Hepatocyte (in vitro differentiated cells): Measurements from ENCODE around the gene PLEK2.

Experiments used
- EZH2 ChIP-seq: fragments of 200-600 bp; sonication (generic); IDR thresholded peaks from 2 replicates; pipeline ENCODE4 v1.6.1; 2016; ENCODE audit warnings: antibody characterized with exemption, mild to moderate bottlenecking, borderline replicate concordance
- TF ChIP-seq, protein P1 (sequence below): fragments of 200-600 bp; sonication (generic); IDR thresholded peaks from 2 replicates; pipeline ENCODE4 v1.5.1; 2016; ENCODE audit warnings: antibody characterized with exemption, mild to moderate bottlenecking; ENCODE audit not compliant: poor library complexity

DNA sequence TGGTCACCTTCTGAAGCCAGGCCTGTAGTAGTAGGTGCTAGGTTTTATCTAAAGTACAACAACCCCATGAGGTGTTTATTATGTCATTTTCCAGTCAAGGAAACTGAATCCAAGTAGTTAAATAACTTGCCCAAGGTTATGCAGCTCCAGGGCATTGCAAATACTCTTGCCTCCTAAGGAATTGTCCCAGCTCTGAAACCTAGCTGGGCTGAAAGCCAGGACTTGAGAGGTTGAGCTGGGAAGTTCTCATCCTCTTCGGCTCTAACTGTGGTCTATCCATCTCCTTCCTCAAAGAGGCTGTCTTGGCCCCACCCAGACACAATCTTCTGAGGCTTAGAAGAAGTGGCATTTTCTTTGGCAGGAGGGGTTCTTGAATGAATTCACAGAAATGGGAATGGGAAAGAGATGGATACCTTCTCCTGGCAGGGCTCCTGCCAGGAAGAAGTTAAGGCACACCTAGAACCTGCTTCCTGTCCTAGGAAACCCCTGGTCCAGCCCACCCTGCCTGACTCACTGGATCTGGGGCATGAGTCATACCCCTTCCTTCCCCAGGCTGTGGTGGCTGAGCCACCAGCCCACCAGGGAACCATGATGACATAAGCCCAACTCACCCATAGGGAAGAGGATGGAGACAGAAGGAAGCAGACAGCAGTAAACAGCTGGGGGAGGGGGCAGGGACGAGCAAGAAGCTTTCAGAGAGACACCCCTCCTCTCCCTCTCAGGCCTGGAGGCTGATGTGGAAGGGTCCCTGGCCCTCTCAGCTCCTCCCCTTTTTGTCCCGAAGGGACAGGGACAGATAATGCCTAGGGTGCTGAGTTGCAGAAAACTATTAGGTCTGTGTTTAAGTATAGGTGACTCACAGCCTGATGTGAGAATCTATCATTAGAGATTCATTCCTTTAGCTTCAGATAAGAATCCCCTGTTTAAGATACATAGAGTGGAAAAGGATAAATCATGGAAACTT is 2.1 kb upstream of the PLEK2 start:
- TF ChIP-seq, protein P1, sequence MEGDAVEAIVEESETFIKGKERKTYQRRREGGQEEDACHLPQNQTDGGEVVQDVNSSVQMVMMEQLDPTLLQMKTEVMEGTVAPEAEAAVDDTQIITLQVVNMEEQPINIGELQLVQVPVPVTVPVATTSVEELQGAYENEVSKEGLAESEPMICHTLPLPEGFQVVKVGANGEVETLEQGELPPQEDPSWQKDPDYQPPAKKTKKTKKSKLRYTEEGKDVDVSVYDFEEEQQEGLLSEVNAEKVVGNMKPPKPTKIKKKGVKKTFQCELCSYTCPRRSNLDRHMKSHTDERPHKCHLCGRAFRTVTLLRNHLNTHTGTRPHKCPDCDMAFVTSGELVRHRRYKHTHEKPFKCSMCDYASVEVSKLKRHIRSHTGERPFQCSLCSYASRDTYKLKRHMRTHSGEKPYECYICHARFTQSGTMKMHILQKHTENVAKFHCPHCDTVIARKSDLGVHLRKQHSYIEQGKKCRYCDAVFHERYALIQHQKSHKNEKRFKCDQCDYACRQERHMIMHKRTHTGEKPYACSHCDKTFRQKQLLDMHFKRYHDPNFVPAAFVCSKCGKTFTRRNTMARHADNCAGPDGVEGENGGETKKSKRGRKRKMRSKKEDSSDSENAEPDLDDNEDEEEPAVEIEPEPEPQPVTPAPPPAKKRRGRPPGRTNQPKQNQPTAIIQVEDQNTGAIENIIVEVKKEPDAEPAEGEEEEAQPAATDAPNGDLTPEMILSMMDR: no peak
- TF ChIP-seq EZH2: no peak
